K562 (cell line): ENCODE data around the gene PPA2.

Experiments used
- CHCHD3 ChIP-seq: fragments of 250-450 bp; sonication (Bioruptor Pico); IDR thresholded peaks from 2 replicates; pipeline ENCODE4 v2.1.2; 2022; ENCODE audit warnings: mild to moderate bottlenecking
- NR2C2 ChIP-seq, 2 experiments: fragments of 200-800 bp in 1 of 2; sonication (Bioruptor generic) in 1 of 2; sonication (generic) in 1 of 2; formaldehyde crosslinking in 1 of 2; IDR thresholded peaks; 2 replicates each; pipeline versions ENCODE4 v1.6.1 to v1.8.0; 2016 to 2022; ENCODE audit warnings: mild to moderate bottlenecking in 1 of 2, missing compliant biosample characterization in 1 of 2, missing genetic modification characterization in 1 of 2, missing genetic modification reagents in 1 of 2
- PHF8 ChIP-seq: fragments of 200-600 bp; sonication (generic); IDR thresholded peaks from 2 replicates; pipeline ENCODE4 v1.6.1; 2012; ENCODE audit warnings: mixed run types, mild to moderate bottlenecking, inconsistent platforms, low read length, moderate library complexity, borderline replicate concordance
- PRDM10 ChIP-seq: fragments of 450-650 bp; IDR thresholded peaks from 2 replicates; pipeline ENCODE4 v1.6.1; 2018; ENCODE audit not compliant: partially characterized antibody
- RB1 ChIP-seq: fragments of 450-650 bp; IDR thresholded peaks from 2 replicates; pipeline ENCODE4 v1.6.1; 2017; ENCODE audit warnings: low read depth, mild to moderate bottlenecking
- TF ChIP-seq, protein P1 (sequence below): sonication (generic); formaldehyde crosslinking; IDR thresholded peaks from 2 replicates; pipeline ENCODE4 v1.8.0; 2022; ENCODE audit warnings: missing genetic modification reagents, mild to moderate bottlenecking, moderate library complexity, borderline replicate concordance

DNA sequence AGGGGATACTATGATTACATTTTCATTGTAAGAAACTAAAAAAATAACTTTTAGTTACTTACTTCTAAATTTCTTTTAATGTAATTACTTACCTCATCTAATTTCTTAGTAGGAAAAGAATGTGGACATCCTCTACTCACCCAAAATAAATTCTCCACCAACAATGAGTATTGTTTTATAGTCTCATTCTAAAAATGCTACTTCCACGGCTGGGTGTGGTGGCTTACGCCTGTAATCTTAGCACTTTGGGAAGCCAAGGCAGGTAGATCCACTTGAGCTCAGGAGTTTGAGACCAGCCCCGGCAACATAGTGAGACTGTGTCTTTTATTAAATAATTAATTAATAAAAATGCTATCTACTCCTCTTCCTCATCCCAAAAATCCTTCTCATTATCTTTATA lies 99.8 kb downstream of the PPA2 start:
- no peak for TF ChIP-seq NR2C2 (CRISPR knock-in tag; IDR thresholded peaks at IDR 0.05)
- TF ChIP-seq NR2C2 (tag; IDR thresholded peaks at IDR 0.05), result no peak
- no peak for TF ChIP-seq PRDM10
- TF ChIP-seq RB1, result no peak
- TF ChIP-seq, protein P1, sequence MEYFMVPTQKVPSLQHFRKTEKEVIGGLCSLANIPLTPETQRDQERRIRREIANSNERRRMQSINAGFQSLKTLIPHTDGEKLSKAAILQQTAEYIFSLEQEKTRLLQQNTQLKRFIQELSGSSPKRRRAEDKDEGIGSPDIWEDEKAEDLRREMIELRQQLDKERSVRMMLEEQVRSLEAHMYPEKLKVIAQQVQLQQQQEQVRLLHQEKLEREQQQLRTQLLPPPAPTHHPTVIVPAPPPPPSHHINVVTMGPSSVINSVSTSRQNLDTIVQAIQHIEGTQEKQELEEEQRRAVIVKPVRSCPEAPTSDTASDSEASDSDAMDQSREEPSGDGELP, result no peak
- no peak for TF ChIP-seq PHF8
- TF ChIP-seq CHCHD3, result no peak
